Stimulated activated CD4-positive, alpha-beta T cell treated with anti-CD3 and anti-CD28 coated beads, Interleukin-1b, Interleukin-23, amount 100 ng/mL, for 48 hours (primary cell): ENCODE data around the gene SIPA1L3.
A peak's percentile ranks its signal among the peaks of the same experiment; 100 is the strongest.

Source experiments
- DNase-seq: peaks from one replicate; pipeline ENCODE4 v3.0.0-alpha.2; 2020

SIPA1L3 gene

DNA sequence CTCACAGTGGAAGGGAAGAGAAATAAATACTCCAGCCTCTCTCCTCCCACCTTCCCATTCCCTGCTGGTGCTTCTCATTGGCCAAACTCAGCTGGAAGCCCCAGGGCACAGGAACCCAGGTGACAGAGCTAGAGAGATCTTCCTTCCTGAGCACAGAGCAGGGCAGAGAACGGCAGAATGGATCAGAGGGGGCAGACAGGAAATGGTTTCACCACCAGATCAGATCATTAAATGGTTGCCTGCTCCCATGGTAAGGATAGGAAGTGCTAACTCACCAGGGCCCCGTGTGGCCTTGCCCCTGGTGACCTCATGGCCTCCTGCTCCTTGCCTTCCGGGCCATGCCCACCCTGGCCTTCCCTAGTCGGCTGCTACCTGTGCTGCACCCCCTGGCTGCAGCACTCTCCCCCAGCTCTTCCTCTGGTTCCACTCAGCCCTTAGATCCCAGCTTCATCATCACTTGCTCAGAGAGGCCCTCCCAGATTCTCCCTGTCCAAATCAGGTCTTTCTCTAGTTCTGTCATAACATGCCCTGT, 208.3 kb downstream of the SIPA1L3 start:
- DNase-seq = no peak

DNA sequence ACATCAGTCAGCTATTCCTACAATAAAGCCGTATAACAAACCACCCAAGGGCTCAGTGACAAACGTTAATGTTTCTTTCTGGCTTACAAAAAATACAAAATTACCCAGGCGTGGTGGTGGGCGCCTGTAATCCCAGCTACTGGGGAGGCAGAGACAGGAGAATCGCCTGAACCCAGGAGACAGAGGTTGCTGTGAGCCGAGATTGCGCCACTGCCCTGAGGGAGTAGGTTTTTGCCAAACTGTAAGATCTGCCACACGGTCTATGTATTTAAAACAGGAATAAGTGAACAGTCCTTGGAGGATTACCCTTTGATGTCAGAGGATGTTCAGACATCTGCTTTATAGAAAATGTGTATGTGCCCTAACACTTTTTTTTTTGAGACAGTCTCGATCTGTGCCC, 211.2 kb downstream of the SIPA1L3 start:
- no peak for DNase-seq

DNA sequence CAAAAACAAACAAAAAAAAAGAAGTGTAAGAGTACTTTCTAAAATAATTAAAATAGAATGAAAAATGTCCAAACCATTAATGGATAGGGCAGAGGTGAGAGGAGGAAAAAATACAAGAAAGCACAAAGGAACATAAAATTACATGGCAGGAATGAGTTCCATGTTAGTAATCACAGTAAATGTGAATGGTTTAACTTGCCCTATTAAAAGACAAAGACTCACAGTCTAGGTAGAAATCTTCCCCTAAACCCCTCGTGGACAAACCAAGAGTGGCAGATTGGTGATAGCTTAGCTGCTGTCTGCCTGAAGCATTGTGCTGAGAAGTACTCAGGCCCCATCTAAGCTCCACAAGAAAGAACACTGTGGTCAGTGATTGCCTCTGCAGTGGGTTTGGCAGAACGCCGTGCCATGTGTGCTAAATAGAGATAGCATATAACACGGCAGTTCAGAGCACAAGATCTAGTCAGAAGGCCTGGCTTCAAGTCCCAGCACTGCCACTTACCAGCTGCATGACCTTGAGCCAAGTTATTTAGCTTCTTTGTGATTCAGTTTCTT, 213.5 kb downstream of the SIPA1L3 start:
- no peak for DNase-seq

DNA sequence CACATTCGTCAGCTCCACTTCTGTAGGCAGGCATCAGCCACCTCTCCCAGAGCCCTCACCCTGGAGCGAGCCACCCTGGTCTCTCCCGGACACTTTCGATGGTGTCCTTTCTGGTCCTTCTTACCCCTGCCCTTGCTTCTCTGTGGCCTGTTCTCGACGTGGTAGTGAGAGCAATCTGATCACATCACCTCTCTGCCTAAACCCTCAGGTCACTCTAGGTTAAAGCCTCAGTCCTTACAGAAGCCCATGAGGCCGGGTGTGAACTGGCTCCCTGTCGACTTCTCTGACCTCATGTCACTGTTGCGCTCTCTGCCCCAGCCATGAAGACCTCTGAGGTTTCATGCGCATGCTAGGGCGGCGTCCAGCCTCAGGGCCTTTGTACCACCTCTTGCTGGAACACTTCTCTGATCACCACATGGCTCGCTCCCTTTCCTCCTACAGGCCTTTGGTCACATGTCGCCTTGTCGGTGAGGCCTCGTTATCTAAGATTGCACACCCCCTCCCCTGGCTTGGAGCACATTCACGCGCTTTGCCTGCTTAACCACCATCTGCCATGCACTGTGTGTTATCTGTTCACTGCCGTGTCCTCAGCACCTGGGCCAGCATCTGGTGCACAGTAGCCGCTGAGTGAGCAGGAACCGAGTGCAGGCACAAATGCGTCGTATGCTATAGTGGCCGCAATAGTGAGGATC, 215.5 kb downstream of the SIPA1L3 start:
- no peak for DNase-seq

DNA sequence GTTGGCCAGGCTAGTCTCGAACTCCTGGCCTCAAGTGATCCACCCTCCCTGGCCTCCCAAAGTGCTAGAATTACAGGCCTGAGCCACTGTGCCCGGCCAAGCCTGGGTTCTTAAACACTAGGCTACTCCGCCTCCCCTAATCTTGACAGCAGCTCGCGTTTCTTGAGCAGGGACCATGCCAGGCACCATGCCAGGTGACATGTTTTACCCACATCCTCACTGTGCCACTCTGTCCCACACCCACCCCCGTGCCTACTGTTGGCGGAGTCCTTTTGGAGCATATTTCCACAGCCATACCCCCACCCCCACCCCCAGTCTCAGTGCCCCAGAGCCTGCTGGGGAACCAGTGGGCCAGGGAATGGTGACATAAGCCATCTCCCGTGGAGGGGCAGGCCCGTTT, 218.2 kb downstream of the SIPA1L3 start:
- DNase-seq = no peak

DNA sequence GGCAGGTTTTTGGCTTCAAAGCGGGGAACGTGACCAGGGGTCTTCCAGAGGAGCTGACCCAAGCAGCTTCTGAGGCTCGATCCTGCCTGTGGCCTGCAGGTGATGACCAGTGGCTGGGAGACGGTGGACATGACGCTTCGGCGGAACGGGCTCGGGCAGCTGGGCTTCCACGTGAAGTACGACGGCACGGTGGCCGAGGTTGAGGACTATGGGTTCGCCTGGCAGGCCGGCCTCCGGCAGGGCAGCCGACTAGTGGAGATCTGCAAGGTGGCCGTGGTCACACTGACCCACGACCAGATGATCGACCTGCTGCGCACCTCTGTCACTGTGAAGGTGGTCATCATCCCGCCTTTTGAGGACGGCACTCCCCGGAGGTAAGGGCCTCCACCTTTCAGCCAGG, 223.4 kb downstream of the SIPA1L3 start:
- no peak for DNase-seq

DNA sequence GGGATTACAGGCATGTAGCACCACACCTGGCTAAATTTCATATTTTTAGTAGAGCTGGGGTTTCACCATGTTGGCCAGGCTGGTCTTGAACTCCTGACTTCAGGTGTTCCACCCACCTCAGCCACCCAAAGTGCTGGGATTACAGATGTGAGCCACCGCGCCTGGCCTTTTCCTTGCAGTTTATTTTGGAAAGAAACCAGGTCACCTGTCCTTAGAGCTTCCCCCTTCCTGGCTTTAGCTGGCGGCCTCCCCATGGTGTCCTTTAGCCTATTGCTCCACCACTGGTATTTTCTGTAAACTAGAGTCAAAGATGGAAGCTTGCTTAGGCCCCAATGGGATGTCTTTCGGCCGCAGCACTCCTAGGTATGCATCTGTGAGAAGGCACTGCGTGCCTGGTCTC, 225.8 kb downstream of the SIPA1L3 start:
- DNase-seq = no peak

DNA sequence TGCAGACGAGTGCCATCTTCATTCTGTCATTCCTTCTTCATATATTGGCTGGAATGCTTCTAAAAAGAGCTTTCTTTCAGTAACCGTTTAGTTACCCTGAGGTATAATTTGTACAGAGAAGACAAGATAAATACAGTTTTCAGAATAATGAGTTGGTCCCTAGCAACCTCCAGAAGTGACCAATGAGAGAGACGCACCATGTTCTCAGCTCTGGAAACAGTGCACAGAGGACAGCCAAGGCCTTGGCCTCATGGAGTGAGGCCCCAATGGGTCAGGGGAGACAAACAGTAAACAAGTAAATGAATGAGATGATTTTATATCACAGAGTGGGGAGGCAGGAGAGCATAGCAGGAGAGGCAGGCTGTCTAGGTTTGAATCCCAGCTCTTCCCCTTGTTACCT, 226.3 kb downstream of the SIPA1L3 start:
- no peak for DNase-seq

DNA sequence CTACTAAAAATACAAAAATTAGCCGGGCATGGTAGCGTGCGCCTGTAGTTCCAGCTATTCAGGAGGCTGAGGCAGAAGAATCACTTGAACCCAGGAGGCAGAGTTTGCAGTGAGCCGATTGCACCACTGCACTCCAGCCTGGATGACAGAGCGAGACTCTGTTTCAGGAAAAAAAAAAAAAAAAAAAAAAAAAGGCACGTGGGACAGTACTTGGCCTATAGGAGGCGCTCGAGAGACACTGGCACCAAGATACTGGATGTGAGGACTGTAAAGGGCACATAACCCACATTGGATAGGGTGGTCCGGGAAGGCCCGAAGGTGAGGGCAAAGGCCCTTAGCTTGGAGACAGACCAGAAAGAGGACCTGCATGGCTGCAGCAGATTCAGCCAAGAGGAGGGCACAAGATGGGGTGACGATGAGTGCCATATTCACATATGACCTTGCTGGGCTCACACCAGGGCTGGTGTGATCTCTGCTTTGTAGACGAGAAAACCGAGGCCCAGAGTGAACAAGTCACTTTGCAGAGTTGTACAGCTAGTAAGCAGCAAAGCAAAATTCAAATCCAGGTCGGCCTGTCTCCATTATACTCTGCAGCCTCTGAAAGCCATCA, 227.6 kb downstream of the SIPA1L3 start:
- peak; percentile 26 for DNase-seq

DNA sequence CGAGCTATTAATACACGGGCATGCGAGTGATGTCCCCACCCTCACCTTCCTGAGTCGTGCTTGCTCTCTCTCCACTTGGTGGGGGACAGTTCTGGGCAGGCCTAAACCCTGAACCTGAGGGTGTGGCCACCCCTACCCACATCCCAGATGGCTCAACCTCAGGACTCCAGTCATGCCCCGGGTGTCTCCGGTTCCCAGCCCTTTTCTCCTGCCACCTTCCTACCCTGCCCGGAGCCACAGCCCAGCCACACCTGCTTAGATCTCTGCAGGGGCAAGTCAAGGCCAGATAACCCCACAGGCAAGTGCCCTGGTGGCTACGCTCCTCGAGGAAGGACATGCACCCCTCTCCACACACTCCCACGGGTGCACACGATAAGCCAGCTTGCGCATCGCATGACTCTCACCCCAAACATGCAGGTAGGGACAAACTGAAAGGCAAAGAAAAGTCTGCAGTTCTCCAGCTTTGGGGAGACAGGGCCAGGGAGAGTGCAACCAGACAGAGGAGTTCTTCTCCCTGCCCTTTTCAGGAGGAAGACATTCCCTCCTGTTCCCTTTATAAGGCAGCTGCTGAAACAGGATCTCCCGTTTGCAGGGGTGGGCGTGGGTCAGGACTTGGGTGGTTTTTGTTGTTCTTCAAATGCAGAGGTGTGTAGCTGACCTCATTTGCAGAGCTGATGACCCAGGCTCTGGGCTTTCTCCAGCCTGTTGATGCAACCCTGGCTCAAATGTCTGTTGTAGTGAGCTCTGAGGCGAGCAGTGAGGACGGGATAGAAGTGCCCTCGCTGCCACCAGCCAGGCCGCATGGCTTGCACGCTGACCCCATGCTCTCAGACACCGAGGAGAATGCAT, 228.4 kb downstream of the SIPA1L3 start:
- no peak for DNase-seq

DNA sequence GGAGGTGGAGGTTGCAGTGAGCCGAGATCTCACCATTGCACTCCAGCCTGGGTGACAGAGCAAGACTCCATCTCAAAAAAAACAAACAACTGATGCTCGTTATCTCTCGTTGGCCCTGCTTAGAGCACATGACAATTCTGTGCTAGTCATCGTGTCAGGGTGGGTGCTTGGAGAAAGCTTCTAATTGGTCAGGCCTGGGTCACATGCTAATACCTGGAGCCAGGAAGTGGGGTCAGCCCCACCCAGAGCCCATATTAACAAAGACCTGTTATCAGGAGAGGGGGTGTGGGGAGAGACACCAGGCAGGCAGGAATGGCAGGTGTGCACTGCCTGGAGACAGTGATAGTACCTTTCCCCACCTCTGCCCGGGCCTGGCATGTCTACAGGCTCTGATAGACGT, 232.1 kb downstream of the SIPA1L3 start:
- no peak for DNase-seq

DNA sequence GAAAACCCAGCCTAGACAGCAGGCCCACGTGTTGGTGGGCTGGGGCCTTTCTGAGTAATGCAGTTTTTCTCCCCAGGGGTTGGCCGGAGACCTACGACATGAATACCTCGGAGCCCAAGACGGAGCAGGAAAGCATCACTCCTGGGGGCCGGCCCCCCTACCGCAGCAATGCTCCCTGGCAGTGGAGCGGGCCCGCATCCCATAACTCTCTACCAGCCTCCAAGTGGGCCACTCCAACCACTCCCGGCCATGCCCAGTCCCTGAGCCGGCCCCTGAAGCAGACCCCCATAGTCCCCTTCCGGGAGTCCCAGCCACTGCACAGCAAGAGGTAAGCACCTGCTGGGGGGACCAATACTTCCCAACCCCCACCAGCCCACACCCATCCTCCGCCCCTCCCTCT, 234.1 kb downstream of the SIPA1L3 start:
- DNase-seq = no peak

DNA sequence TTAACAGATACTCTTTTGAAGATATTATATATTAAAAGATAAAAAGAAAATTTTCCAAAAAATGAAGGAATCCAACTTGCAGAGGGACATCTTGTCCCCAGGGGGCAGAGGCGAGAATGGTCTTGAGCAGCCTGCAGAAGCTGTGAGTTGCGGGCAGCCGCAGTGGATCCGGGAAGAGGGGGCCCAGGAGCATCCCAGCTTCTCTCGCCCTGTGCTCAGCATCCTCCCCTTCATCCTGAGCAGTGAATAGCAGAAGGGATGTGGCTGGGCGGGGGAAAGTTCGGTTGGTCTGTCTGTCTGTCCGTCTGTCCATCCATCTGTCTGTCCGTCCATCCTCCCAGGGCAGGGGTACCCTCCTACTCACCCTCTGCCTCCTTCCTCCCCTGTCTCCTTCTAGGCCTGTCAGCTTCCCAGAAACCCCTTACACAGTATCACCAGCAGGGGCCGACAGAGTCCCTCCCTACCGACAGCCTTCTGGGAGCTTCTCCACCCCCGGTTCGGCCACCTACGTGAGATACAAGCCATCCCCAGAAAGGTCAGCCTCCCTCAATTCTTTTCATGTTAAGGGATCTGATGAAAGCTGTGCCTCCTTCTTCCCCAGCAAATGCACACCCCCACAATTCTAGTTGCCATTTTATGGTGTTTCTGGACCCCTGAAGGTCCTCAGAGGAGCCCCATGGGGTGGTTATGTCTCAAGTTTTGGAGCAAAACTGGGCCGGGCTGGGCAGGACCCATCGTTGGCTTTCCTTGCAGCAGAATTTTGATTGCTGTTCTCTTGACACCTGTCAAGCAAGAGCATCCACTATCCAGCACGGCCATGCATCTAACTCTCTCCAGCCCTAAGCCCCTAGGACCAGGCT, 235.4 kb downstream of the SIPA1L3 start:
- peak; percentile 56 for DNase-seq

DNA sequence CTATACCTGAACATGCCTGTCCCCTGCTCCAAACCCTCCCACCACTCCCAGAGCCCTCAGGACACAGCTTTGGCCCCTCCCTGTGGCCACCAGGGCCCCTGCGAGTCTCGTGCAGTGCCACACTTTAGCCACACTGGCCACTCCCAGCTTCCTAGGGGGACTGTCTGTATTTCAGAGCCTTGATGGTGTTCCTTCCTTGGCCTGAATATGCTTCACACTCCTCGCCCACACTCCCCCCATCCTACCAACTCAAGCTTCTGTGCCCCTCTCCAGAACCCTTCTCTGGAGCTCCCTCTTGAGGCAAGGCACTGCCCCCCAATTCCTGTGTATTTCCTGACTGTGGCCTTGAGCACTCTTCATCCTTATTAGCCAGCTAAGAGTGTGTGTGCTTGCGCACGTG, 236.8 kb downstream of the SIPA1L3 start:
- DNase-seq = no peak

DNA sequence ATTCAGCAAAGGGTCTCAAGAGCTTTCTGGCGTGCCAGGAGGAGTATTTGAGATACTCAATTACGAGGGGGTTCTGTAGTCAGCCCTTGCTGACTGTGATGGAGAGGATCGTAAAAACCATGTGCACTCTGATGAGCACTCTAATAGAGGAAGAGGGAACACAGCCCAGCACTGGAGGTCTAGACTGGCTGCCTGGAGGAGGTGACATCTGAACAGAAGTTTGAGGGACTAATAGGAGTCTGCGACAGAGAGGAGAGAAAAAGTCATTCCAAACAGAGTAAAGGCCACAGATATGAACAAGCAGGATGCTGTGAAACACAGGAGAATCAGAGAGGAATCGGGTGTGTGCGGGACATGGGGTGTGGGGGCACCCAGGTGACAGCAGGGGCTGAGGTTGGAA, 237.7 kb downstream of the SIPA1L3 start:
- no peak for DNase-seq

DNA sequence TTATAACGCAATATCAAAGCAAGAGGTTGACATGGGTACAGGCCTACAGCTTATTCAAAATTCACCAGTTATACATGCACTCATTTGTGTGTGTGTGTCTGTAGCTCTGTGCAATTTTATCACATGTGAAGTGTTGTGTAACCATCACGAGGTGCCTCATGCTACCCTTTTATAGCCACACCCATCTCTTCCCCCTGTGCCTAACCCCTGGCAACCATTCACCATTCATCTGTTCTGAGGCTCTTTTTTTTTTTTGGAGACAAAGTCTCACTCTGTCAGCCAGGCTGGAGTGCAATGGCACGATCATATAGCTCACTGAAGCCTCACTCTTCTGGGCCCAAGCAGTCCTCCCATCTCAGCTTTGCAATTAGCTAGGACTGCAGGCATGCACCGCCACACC, 238.6 kb downstream of the SIPA1L3 start:
- DNase-seq = no peak

DNA sequence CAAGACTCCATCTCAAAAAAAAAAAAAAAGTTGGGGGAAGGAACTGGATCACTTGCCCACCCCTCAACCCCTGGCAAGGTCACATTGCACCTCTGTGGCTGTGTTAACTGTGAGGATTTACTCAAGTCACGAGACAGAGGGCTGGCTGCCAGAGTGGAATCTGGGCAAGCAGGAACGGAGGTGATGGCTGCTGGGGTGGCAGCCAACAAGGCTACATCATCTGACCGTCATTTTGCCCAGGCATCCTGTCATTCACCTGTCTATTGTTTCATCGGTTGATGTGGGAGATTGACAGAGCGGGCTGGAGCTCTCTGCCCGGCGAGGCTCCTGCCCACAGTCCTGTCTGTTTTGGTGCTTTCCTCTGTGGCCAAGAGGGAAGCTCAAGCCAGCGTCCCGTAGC, 241.3 kb downstream of the SIPA1L3 start:
- DNase-seq = no peak

DNA sequence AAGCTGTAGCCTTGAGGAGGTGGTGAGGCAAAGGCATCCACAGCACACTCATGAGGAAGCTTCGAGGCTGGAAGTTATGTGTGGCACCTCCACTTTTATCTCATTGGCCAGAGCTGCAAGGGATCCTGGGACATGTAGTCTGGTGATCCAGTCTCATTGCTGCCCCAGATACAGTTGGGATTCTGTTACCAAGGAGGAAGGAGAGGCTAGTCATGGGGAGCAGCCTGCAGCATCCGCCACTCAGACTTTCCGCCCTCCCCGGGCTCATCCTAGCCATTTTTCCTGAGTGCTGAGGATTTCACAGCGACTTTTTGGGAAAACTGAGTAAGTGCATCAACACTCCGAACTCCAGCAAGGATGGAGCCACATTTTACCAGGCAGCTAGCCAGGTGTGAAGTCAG, 242.7 kb downstream of the SIPA1L3 start:
- no peak for DNase-seq

DNA sequence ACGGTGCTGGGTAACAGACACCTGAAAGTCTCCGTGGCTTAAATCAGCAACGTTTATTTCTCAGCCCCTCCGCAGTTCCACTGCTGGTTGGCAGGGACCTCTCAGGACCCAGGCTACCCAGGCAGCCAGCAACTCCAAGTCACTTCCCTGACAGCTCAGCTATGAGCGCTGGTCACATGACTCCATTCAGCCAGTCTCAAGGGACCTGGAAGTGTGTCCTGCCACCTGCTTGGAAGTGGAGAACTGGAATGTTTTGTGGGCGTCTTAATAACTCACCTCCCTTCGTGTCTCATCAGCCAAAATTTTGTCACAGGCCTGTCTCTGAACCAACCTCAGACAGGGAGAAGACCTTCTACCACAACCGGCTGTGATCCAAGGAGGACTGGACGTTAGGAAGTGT, 244.2 kb downstream of the SIPA1L3 start:
- no peak for DNase-seq

DNA sequence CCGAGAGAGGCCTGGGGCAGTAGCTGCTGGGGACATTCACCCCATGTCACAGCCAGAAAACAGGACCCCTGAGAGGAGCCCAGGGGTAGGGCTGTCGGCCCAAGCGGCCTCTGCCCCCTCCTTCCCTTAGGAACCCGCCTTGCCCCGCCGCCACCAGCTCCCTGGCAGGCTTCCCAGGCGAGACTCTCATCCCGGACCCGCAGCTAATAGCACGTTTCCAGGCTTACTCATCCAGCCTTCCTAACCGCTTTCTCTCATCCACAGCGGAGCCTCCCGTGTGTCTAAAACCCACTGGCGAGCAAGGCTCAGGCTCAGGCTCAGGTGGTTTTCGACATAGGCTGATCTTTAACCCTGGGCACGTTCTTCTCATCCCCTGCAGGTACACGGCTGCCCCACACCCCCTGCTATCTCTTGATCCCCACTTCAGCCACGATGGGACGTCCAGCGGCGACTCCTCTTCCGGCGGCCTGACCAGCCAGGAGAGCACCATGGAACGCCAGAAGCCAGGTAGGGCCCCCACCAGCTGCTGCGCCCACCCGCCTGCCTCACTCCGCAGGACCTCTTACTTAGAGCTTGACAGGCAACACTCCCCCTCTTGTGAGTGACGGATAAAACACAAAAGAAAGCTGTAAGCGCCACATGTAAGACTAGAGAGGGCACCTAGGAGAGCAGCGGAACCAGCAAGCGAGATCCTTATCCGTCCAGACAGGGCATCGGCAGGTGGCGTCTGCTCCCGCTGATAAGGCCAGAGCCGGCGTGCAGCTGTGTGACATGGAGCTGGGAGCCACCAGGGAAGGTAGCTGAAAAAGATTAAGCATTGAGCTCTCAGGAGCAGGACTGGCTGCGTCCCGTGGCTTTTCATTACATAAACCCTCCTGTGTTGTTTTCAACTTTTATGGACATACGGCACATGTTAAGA, 245.7 kb downstream of the SIPA1L3 start:
- DNase-seq = no peak

DNA sequence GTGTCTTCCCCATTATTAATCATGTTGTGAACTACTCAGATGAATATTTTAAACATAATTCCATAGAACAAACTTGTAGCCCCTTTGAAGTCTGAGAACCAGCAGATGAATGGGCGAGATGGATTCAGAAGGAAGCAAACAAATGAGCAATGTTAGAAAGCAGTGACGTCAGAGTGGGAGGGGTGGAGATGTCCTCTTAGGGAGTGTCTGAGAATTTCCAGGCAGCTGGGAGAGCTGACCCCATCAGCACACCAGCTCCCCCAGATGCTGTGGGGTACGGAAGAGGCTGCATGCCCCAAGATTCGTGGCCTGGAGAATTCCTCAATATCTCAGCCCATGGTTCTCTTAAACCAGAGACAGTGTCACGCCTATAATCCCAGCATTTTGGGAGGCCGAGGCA, 248.4 kb downstream of the SIPA1L3 start:
- no peak for DNase-seq
